DND-41 (cell line): ENCODE data around the gene SFXN5.

Source experiments
- ATAC-seq: fragments of 200-7000 bp; cut with Tn5 transposase; 3 replicates; pipeline ENCODE4 v1.9.1; 2021; ENCODE audit warnings: low read depth; ENCODE audit not compliant: insufficient read depth
- DNase-seq: peaks from one replicate; pipeline ENCODE4 v3.0.0-alpha.2; 2020
- H2AFZ ChIP-seq: 2 replicates; pipeline ENCODE4 v1.6.0; 2012; ENCODE audit warnings: low read depth, low read length
- H3K27ac ChIP-seq: 2 replicates; pipeline ENCODE4 v1.5.1; 2012; ENCODE audit warnings: low read length, inconsistent platforms
- H3K27me3 ChIP-seq: fragments of 200-600 bp; sonication (generic); 2 replicates; pipeline ENCODE4 v1.6.0; 2012; ENCODE audit warnings: low read length, mild to moderate bottlenecking, inconsistent platforms; ENCODE audit not compliant: insufficient read depth, poor library complexity
- H3K36me3 ChIP-seq: 2 replicates; pipeline ENCODE4 v1.5.1; 2012; ENCODE audit warnings: low read length, inconsistent platforms; ENCODE audit not compliant: insufficient read depth
- H3K4me1 ChIP-seq: 2 replicates; pipeline ENCODE4 v1.5.1; 2012; ENCODE audit warnings: mild to moderate bottlenecking, low read length; ENCODE audit not compliant: insufficient read depth
- H3K4me2 ChIP-seq: 2 replicates; pipeline ENCODE4 v1.6.0; 2012; ENCODE audit warnings: mild to moderate bottlenecking, moderate library complexity, low read length, inconsistent platforms; ENCODE audit not compliant: insufficient read depth
- H3K4me3 ChIP-seq, 2 experiments: fragments of 200-600 bp in 1 of 2; shearing (Covaris generic) in 1 of 2; 2 replicates each; pipeline ENCODE4 v1.5.1; 2012 to 2016; ENCODE audit warnings: inconsistent platforms in 2 of 2, low read length in 2 of 2, mild to moderate bottlenecking in 2 of 2, low read depth in 1 of 2, moderate library complexity in 1 of 2
- H3K79me2 ChIP-seq: 2 replicates; pipeline ENCODE4 v1.6.0; 2012; ENCODE audit warnings: low read length, inconsistent platforms; ENCODE audit not compliant: insufficient read depth
- H3K9ac ChIP-seq: 2 replicates; pipeline ENCODE4 v1.6.0; 2012; ENCODE audit warnings: low read depth, mild to moderate bottlenecking, inconsistent platforms, low read length, moderate library complexity
- H3K9me3 ChIP-seq: 2 replicates; pipeline ENCODE4 v1.5.1; 2012; ENCODE audit warnings: low read length, moderate library complexity, mild to moderate bottlenecking, inconsistent platforms; ENCODE audit not compliant: insufficient read depth, severe bottlenecking
- H4K20me1 ChIP-seq: 2 replicates; pipeline ENCODE4 v1.6.0; 2012; ENCODE audit warnings: low read length; ENCODE audit not compliant: insufficient read depth
- EZH2 ChIP-seq: IDR thresholded peaks from 3 replicates; pipeline ENCODE4 v1.6.1; 2012; ENCODE audit warnings: borderline replicate concordance, low read depth, mild to moderate bottlenecking, moderate library complexity, low read length, inconsistent platforms; ENCODE audit not compliant: severe bottlenecking
- TF ChIP-seq, protein P1 (sequence below): IDR thresholded peaks from 2 replicates; pipeline ENCODE4 v1.5.1; 2012; ENCODE audit warnings: borderline replicate concordance, low read length, moderate library complexity, mild to moderate bottlenecking; ENCODE audit not compliant: poor library complexity, severe bottlenecking; ENCODE audit errors: extremely low read depth

Gene SFXN5

DNA sequence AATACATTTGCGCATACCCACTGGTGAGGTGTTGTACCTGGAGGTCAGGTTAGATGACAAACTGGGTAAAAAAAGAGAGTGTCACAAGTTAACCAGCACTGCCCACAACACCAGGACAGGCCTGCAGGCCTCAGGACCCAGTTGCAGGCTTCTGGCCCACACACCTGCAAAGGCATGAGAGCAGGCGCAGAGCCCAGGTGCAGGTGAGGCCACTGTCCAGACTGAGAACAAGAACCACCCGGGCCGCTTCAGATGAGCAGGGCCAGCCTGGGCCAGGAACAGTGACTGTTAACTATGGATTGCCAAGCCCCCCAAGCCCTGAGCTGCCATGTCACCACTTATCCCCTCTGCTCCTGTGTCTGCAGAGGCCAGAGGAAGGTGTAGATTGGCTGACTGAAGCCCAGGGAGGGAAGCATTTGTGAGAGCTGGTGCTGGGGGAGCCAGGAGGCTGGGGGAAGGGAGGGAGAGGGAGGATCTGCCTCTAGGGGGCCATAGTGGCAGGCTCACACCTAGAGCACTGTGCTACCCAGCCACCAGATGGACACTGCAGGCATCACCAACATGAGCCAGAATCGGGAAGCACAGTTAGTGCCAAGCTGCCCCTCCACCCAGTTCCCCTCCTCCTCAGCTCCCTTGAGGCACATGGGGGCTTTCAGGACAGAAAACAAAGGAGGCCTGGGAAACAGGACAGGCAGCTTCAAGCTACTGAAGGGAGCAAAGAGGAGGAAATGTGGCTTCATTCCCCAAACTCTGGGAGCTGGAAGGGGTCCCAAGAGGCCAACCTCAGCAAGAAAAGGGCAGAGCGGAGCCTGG is 35.4 kb downstream of the SFXN5 start:
- no peak for ATAC-seq

DNA sequence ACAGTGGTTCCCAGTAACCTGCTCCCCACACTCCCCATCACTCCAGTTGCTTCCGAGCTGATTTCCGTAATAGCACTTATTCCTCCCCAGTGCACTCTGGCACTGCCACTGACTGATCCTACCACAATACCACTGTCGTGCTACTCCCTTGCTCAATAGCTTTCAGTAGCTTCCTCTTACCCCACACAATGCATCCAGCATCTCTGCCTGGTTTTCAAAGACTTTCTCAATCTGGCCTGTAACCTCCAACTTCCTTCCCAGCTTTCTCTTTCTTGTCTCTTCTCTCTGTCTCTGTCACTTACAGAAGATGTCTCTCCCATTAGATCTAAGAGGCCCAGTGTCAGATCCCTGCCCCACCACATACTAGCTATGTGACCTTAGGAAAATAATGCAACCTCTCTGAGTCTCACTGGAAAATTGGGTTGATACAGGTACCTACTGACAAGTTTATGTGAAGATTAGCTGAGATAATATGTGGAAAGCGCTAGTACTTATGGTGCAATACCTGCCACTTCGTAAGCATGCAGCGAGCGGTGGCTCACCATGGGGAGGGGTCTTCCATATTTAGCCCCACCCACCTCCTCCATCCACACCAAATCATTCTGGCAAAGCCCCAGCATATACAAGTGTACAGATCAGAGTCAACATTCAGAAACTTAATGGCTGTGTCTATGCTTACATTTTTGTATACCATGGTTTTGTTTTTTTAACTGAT is 36.7 kb downstream of the SFXN5 start:
- Histone ChIP-seq H3K9me3 (no peaks in the 10 kb centered on the region), H3K79me2 (no peaks in the 10 kb centered on the region), H3K9ac (no peak overlapping the region), H3K4me1 (no peaks in the 10 kb centered on the region), H3K4me2 (no peak overlapping the region), H4K20me1 (peaks cover 3% of the 10 kb centered on the region), H2AFZ (no peak overlapping the region), H3K4me3 (no peak overlapping the region), H3K36me3 (no peaks in the 10 kb centered on the region), H3K27ac (no peak overlapping the region), H3K27me3 (no peaks in the 10 kb centered on the region)
- no peak for TF ChIP-seq EZH2
- TF ChIP-seq, protein P1, sequence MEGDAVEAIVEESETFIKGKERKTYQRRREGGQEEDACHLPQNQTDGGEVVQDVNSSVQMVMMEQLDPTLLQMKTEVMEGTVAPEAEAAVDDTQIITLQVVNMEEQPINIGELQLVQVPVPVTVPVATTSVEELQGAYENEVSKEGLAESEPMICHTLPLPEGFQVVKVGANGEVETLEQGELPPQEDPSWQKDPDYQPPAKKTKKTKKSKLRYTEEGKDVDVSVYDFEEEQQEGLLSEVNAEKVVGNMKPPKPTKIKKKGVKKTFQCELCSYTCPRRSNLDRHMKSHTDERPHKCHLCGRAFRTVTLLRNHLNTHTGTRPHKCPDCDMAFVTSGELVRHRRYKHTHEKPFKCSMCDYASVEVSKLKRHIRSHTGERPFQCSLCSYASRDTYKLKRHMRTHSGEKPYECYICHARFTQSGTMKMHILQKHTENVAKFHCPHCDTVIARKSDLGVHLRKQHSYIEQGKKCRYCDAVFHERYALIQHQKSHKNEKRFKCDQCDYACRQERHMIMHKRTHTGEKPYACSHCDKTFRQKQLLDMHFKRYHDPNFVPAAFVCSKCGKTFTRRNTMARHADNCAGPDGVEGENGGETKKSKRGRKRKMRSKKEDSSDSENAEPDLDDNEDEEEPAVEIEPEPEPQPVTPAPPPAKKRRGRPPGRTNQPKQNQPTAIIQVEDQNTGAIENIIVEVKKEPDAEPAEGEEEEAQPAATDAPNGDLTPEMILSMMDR: no peak
- DNase-seq (no peak), ATAC-seq (no peak)

More for the DNA sequence above, 35.4 kb downstream of the SFXN5 start:
- Histone ChIP-seq H4K20me1 (peaks cover 3% of the 10 kb centered on the region), H3K4me3 (no peak overlapping the region), H3K9me3 (no peaks in the 10 kb centered on the region), H3K4me2 (no peak overlapping the region), H2AFZ (no peak overlapping the region), H3K9ac (no peak overlapping the region), H3K27ac (no peak overlapping the region), H3K79me2 (no peaks in the 10 kb centered on the region), H3K36me3 (no peaks in the 10 kb centered on the region), H3K4me1 (no peaks in the 10 kb centered on the region), H3K27me3 (no peaks in the 10 kb centered on the region)
- DNase-seq: no peak
- TF ChIP-seq, protein P1: no peak
- no peak for TF ChIP-seq EZH2

DNA sequence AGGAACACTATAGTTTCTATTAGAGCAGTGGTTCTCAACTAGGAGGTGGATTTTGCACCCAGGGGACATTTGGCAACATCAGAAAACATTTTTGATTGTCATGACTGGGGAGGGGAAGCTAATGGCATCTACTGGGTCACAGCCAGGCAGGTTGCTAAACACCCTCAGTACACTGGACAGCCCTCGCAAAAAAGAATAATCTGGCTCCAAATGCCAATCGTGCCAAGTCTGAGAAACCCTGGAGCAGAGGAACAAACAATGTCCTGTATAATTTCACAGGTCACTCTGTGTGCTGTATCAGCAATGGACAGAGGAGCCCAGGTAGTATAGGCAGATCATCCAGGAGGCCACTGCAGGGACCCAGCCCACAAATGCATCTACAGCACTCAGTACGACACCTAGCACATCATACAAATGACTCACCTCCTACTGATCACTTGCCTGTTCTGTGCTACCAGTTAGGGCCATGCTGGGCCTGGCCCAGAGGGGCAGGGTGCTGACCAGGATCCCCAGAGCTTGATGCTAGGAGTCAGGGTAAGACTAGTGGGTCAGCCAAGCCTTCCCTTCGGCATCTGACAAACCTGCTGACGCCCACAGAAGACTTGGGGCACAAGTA is 37.6 kb downstream of the SFXN5 start:
- Histone ChIP-seq H3K4me2 (no peak overlapping the region), H2AFZ (no peak overlapping the region), H3K79me2 (no peaks in the 10 kb centered on the region), H3K9ac (no peak overlapping the region), H3K36me3 (no peaks in the 10 kb centered on the region), H3K9me3 (no peaks in the 10 kb centered on the region), H4K20me1 (peaks cover 3% of the 10 kb centered on the region), H3K4me1 (no peaks in the 10 kb centered on the region), H3K27me3 (no peaks in the 10 kb centered on the region), H3K27ac (no peak overlapping the region), H3K4me3 (no peak overlapping the region)
- TF ChIP-seq, protein P1: no peak
- TF ChIP-seq EZH2: no peak
- DNase-seq (no peak), ATAC-seq (no peak)
